HCT116 (cell line): ENCODE data around the gene CARD14. TPM values are rescaled to one million over a fixed set of nuclear protein-coding genes. Genes with fewer than 3 reads are reported as not detected.

Experiments
- ATAC-seq: fragments of 200-7000 bp; cut with Tn5 transposase; 2 replicates; pipeline ENCODE4 v1.9.1; 2020; ENCODE audit warnings: mild to moderate bottlenecking, moderate library complexity
- BruUV-seq: library from RNA; stranded (reverse); fragments of 400-500 nt; replicated peaks from 2 replicates; lab custom pipeline; 2021; lab: Mats Ljungman, UMichigan
- CTCF ChIA-PET: fragments of 300-600 bp; sonication (Branson Sonifier 250); formaldehyde crosslinking; loops from one replicate; lab custom pipeline; 2021; ENCODE audit warnings: antibody characterized with exemption; lab: Charles Lee
- POLR2A ChIA-PET: fragments of 300-600, 350-600 bp; sonication (Branson Sonifier 250); formaldehyde crosslinking; loops from one replicate; lab custom pipeline; 2021; ENCODE audit warnings: antibody characterized with exemption; lab: Charles Lee
- RAD21 ChIA-PET, 2 experiments: fragments of 300-600 bp; sonication (Branson Sonifier 250); formaldehyde crosslinking; loops; one replicate each; lab custom pipeline; 2023; ENCODE audit warnings: low total read pairs in 2 of 2; ENCODE audit not compliant: uncharacterized antibody in 2 of 2, unreplicated experiment in 2 of 2, low non-redundant PET in 1 of 2; lab: Charles Lee
- DNase-seq: peaks from one replicate; pipeline ENCODE4 v3.0.0-alpha.2; 2010; ENCODE audit warnings: low read depth, low spot score
- H2AFZ ChIP-seq: fragments of 200-600 bp; shearing (Covaris generic), sonication (generic); 2 replicates; pipeline ENCODE4 v1.6.1; 2017; ENCODE audit warnings: low read depth, mixed run types, mixed read lengths, antibody characterized with exemption, low read length; ENCODE audit not compliant: poor library complexity, severe bottlenecking
- H3K27ac ChIP-seq: 2 replicates; pipeline ENCODE4 v1.5.1; 2012; ENCODE audit warnings: low read depth, low read length
- H3K27me3 ChIP-seq: fragments of 200-600 bp; sonication (generic); 2 replicates; pipeline ENCODE4 v1.6.1; 2016; ENCODE audit warnings: mixed run types, low read length, mixed read lengths; ENCODE audit not compliant: insufficient read depth
- H3K36me3 ChIP-seq, 2 experiments: fragments of 200-500 bp in 1 of 2; fragments of 200-600 bp in 1 of 2; sonication (Bioruptor generic) in 1 of 2; sonication (generic) in 1 of 2; 2 replicates each; pipeline versions ENCODE4 v1.5.1 to v1.6.1; 2014 to 2016; ENCODE audit warnings: low read length in 2 of 2, inconsistent platforms in 1 of 2, mixed read lengths in 1 of 2, mixed run types in 1 of 2; ENCODE audit not compliant: insufficient read depth in 2 of 2, control insufficient read depth in 1 of 2
- H3K4me1 ChIP-seq, 2 experiments: fragments of 200-600 bp in 1 of 2; sonication (generic) in 1 of 2; 2 replicates each; pipeline versions ENCODE4 v1.5.1 to v1.6.1; 2012 to 2017; ENCODE audit warnings: low read length in 2 of 2, inconsistent platforms in 1 of 2, mild to moderate bottlenecking in 1 of 2, mixed read lengths in 1 of 2, mixed run types in 1 of 2, moderate library complexity in 1 of 2; ENCODE audit not compliant: insufficient read depth in 2 of 2, control insufficient read depth in 1 of 2
- H3K4me2 ChIP-seq: fragments of 200-600 bp; sonication (generic); 2 replicates; pipeline ENCODE4 v1.6.1; 2017; ENCODE audit warnings: mixed run types, low read length, mixed read lengths
- H3K4me3 ChIP-seq, 2 experiments: fragments of 200-600 bp in 1 of 2; sonication (generic) in 1 of 2; replicated peaks in 1 of 2; 2 replicates each; pipeline ENCODE4 v1.5.1; 2011 to 2016; ENCODE audit warnings: low read length in 2 of 2, control low read depth in 1 of 2, low read depth in 1 of 2, mild to moderate bottlenecking in 1 of 2, mixed read lengths in 1 of 2, mixed run types in 1 of 2
- H3K79me2 ChIP-seq: fragments of 200-600 bp; sonication (generic); 2 replicates; pipeline ENCODE4 v1.6.1; 2017; ENCODE audit warnings: mild to moderate bottlenecking, mixed run types, low read length, moderate library complexity, mixed read lengths; ENCODE audit not compliant: insufficient read depth
- H3K9ac ChIP-seq: fragments of 200-600 bp; sonication (generic); 2 replicates; pipeline ENCODE4 v1.6.1; 2016; ENCODE audit warnings: low read length, mixed read lengths
- H3K9me2 ChIP-seq: fragments of 200-600 bp; sonication (generic), shearing (Covaris generic); 2 replicates; pipeline ENCODE4 v1.6.1; 2017; ENCODE audit warnings: mixed run types, mild to moderate bottlenecking, moderate library complexity; ENCODE audit not compliant: insufficient read depth
- H3K9me3 ChIP-seq, 2 experiments: fragments of 200-500 bp in 1 of 2; fragments of 200-600 bp in 1 of 2; sonication (Bioruptor generic) in 1 of 2; sonication (generic) in 1 of 2; 2 replicates each; pipeline ENCODE4 v1.6.1; 2014 to 2017; ENCODE audit warnings: low read length in 2 of 2, mixed read lengths in 2 of 2, inconsistent platforms in 1 of 2, low read depth in 1 of 2, mild to moderate bottlenecking in 1 of 2, mixed run types in 1 of 2, moderate library complexity in 1 of 2; ENCODE audit not compliant: control insufficient read depth in 1 of 2, insufficient read depth in 1 of 2
- H4K20me1 ChIP-seq: fragments of 200-600 bp; sonication (generic), shearing (Covaris generic); 2 replicates; pipeline ENCODE4 v1.6.1; 2017; ENCODE audit warnings: mixed run types, mild to moderate bottlenecking, moderate library complexity; ENCODE audit not compliant: insufficient read depth
- CBX3 ChIP-seq: IDR thresholded peaks from 2 replicates; pipeline ENCODE4 v1.6.1; 2012; ENCODE audit warnings: low read depth
- CEBPB ChIP-seq: IDR thresholded peaks from 2 replicates; pipeline ENCODE4 v1.6.1; 2012; ENCODE audit warnings: low read depth
- EGR1 ChIP-seq: IDR thresholded peaks from 2 replicates; pipeline ENCODE4 v1.6.1; 2012; ENCODE audit warnings: low read depth
- ELF1 ChIP-seq: IDR thresholded peaks from 2 replicates; pipeline ENCODE4 v1.6.1; 2012; ENCODE audit warnings: low read depth, borderline replicate concordance
- EZH2phosphoT487 ChIP-seq: fragments of 200-600 bp; IDR thresholded peaks from 2 replicates; pipeline ENCODE4 v1.6.1; 2018; ENCODE audit warnings: antibody characterized with exemption, borderline replicate concordance
- JUND ChIP-seq: IDR thresholded peaks from 2 replicates; pipeline ENCODE4 v1.6.1; 2012
- SIN3A ChIP-seq: IDR thresholded peaks from 2 replicates; pipeline ENCODE4 v1.6.1; 2012; ENCODE audit warnings: low read depth
- SP1 ChIP-seq: IDR thresholded peaks from 2 replicates; pipeline ENCODE4 v1.6.1; 2012; ENCODE audit warnings: low read depth
- SRF ChIP-seq: IDR thresholded peaks from 2 replicates; pipeline ENCODE4 v1.6.1; 2012; ENCODE audit warnings: low read depth
- ZNF274 ChIP-seq: fragments of 200-500 bp; sonication (Bioruptor generic); IDR thresholded peaks from 2 replicates; pipeline ENCODE4 v1.6.1; 2014; ENCODE audit warnings: mild to moderate bottlenecking, low read depth, low read length, inconsistent platforms
- intact Hi-C: fragments of 100-400 bp; cut with micrococcal nuclease; formaldehyde crosslinking; loops from 2 replicates; pipeline ENCODE4 v1.10.0; 2022
- total RNA-seq: library from RNA; stranded (reverse); gene quantifications from one replicate; pipeline ENCODE4 v1.2.1, GENCODE V29; 2021; ENCODE audit not compliant: unreplicated experiment
- TF ChIP-seq, protein P1 (sequence below): IDR thresholded peaks from 2 replicates; pipeline ENCODE4 v1.6.1; 2012
- TF ChIP-seq, protein P2 (sequence below): IDR thresholded peaks from 2 replicates; pipeline ENCODE4 v1.6.1; 2012; ENCODE audit warnings: low read depth
- TF ChIP-seq, protein P3 (sequence below), 3 experiments: fragments of 200-600 bp in 1 of 3; sonication (generic) in 1 of 3; IDR thresholded peaks in 2 of 3; conservative IDR thresholded peaks in 1 of 3; 2 replicates each; pipeline ENCODE4 v1.5.1; 2012 to 2017; ENCODE audit warnings: low read depth in 2 of 3, low read length in 2 of 3, antibody characterized with exemption in 1 of 3, borderline replicate concordance in 1 of 3, control low read depth in 1 of 3, mild to moderate bottlenecking in 1 of 3, mixed read lengths in 1 of 3, mixed run types in 1 of 3, moderate library complexity in 1 of 3; ENCODE audit not compliant: insufficient read depth in 1 of 3

Gene CARD14
- total RNA-seq, 1 experiment from 2014 or later = 0.25 TPM

DNA sequence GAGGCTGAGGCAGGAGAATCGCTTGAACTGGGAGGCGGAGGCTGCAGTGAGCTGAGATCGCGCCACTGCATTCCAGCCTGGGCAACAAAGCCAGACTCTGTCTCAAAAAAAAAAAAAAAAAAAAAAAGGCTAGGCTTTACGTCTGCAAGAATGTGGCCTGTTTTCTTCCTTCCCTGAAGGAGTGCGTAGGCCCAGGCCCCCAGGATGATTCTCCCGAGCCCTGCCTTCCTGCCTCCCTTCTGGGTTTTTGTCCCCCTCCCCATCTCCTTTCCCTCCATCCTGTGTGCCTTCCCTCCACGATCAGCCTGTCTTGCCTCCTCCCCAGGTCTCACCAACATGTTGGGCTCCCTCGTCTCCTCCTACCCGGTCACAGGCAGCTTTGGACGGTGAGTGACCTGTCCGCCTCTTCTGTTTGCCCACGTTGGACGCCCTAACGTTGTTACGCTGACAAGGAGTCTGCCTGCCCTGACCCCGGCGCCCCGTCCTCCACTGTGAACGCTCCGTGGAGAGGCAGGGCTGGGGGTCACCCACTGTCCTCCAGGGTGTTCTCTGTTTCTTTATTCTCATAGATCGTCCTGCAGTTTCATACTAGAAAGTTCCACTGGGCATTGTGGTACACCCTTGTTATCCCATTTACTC, 75.2 kb downstream of the CARD14 start:
- DNase-seq (no peak), ATAC-seq (no peak)
- no TSS peak for BruUV-seq
- Histone ChIP-seq H2AFZ (no peak overlapping the region), H3K4me1 (peaks cover 0 to 5% of the 10 kb centered on the region in 2 experiments; a peak in 1 of 4 replicates), H3K9me3 (no peaks in the 10 kb centered on the region), H3K9me2 (no peaks in the 10 kb centered on the region), H3K9ac (no peak overlapping the region), H3K79me2 (no peaks in the 10 kb centered on the region), H4K20me1 (no peaks in the 10 kb centered on the region), H3K36me3 (peaks cover 0 to 2% of the 10 kb centered on the region in 2 experiments; a peak in 1 of 4 replicates), H3K27ac (no peak overlapping the region), H3K27me3 (no peaks in the 10 kb centered on the region), H3K4me3 (no peak overlapping the region), H3K4me2 (no peak overlapping the region)
- TF ChIP-seq SRF (no peak), JUND (no peak), SP1 (no peak), ZNF274 (no peak), ELF1 (no peak), CEBPB (no peak), CBX3 (no peak), SIN3A (no peak), EGR1 (no peak), EZH2phosphoT487 (no peak)
- TF ChIP-seq, protein P1, sequence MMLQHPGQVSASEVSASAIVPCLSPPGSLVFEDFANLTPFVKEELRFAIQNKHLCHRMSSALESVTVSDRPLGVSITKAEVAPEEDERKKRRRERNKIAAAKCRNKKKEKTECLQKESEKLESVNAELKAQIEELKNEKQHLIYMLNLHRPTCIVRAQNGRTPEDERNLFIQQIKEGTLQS = no peak
- TF ChIP-seq, protein P2, sequence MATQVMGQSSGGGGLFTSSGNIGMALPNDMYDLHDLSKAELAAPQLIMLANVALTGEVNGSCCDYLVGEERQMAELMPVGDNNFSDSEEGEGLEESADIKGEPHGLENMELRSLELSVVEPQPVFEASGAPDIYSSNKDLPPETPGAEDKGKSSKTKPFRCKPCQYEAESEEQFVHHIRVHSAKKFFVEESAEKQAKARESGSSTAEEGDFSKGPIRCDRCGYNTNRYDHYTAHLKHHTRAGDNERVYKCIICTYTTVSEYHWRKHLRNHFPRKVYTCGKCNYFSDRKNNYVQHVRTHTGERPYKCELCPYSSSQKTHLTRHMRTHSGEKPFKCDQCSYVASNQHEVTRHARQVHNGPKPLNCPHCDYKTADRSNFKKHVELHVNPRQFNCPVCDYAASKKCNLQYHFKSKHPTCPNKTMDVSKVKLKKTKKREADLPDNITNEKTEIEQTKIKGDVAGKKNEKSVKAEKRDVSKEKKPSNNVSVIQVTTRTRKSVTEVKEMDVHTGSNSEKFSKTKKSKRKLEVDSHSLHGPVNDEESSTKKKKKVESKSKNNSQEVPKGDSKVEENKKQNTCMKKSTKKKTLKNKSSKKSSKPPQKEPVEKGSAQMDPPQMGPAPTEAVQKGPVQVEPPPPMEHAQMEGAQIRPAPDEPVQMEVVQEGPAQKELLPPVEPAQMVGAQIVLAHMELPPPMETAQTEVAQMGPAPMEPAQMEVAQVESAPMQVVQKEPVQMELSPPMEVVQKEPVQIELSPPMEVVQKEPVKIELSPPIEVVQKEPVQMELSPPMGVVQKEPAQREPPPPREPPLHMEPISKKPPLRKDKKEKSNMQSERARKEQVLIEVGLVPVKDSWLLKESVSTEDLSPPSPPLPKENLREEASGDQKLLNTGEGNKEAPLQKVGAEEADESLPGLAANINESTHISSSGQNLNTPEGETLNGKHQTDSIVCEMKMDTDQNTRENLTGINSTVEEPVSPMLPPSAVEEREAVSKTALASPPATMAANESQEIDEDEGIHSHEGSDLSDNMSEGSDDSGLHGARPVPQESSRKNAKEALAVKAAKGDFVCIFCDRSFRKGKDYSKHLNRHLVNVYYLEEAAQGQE = no peak
- TF ChIP-seq, protein P3, sequence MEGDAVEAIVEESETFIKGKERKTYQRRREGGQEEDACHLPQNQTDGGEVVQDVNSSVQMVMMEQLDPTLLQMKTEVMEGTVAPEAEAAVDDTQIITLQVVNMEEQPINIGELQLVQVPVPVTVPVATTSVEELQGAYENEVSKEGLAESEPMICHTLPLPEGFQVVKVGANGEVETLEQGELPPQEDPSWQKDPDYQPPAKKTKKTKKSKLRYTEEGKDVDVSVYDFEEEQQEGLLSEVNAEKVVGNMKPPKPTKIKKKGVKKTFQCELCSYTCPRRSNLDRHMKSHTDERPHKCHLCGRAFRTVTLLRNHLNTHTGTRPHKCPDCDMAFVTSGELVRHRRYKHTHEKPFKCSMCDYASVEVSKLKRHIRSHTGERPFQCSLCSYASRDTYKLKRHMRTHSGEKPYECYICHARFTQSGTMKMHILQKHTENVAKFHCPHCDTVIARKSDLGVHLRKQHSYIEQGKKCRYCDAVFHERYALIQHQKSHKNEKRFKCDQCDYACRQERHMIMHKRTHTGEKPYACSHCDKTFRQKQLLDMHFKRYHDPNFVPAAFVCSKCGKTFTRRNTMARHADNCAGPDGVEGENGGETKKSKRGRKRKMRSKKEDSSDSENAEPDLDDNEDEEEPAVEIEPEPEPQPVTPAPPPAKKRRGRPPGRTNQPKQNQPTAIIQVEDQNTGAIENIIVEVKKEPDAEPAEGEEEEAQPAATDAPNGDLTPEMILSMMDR (IDR thresholded peaks at IDR 0.05 in 2 of 3, conservative IDR thresholded peaks at IDR 0.05 in 1 of 3; ENCODE audit: borderline replicate concordance in 1 of 3, insufficient read depth in 1 of 3, low read depth in 2 of 3, low read length in 2 of 3) = no peak
- ChIA-PET CTCF (no interaction called here), RAD21 (no interaction called here), POLR2A (no interaction called here)
- intact Hi-C loops = no loop called here
